CD14-positive monocyte (primary cell): ENCODE results near the gene NUMB. TPM values are rescaled to one million over a fixed set of nuclear protein-coding genes. Genes with fewer than 3 reads are reported as not detected.

Experiments
- DNase-seq, 3 donors: peaks; one replicate each; pipeline ENCODE4 v3.0.0-alpha.2; 2011 to 2022
- H2AFZ ChIP-seq: 2 replicates; pipeline ENCODE4 v1.6.0; 2012; ENCODE audit warnings: mild to moderate bottlenecking, low read depth, low read length, inconsistent platforms; ENCODE audit not compliant: insufficient read depth, poor library complexity, severe bottlenecking
- H3K27ac ChIP-seq, 2 donors: 1 replicate in 1 of 2; 2 replicates in 1 of 2; pipeline ENCODE4 v1.5.1; 2012 to 2013; ENCODE audit warnings: low read length in 2 of 2, control low read depth in 1 of 2, inconsistent platforms in 1 of 2, low read depth in 1 of 2, mild to moderate bottlenecking in 1 of 2
- H3K27me3 ChIP-seq, 2 donors: one replicate each; pipeline versions ENCODE4 v1.6.0 to v1.6.1; 2011 to 2013; ENCODE audit warnings: low read length in 2 of 2; ENCODE audit not compliant: control insufficient read depth in 2 of 2, insufficient read depth in 2 of 2
- H3K36me3 ChIP-seq, 2 donors: replicated peaks in 1 of 2; 1 replicate in 1 of 2; 2 replicates in 1 of 2; pipeline versions ENCODE4 v1.5.1 to v1.6.1; 2012 to 2013; ENCODE audit warnings: low read length in 2 of 2, control low read depth in 1 of 2, inconsistent platforms in 1 of 2, mild to moderate bottlenecking in 1 of 2; ENCODE audit not compliant: insufficient read depth in 2 of 2, control insufficient read depth in 1 of 2
- H3K4me1 ChIP-seq, 2 donors: 1 replicate in 1 of 2; 2 replicates in 1 of 2; pipeline versions ENCODE4 v1.5.1 to v1.6.1; 2012 to 2013; ENCODE audit warnings: low read length in 2 of 2, control low read depth in 1 of 2, inconsistent platforms in 1 of 2, mild to moderate bottlenecking in 1 of 2, moderate library complexity in 1 of 2; ENCODE audit not compliant: insufficient read depth in 2 of 2, control insufficient read depth in 1 of 2
- H3K4me2 ChIP-seq: replicated peaks from 2 replicates; pipeline ENCODE3; 2012; ENCODE audit warnings: low read length, moderate library complexity, mild to moderate bottlenecking; ENCODE audit not compliant: poor library complexity, severe bottlenecking; ENCODE audit errors: extremely low read depth
- H3K4me3 ChIP-seq, 3 experiments: fragments of 200-600 bp in 1 of 3; sonication (generic) in 1 of 3; replicated peaks in 1 of 3; 1 replicate in 2 of 3; 2 replicates in 1 of 3; pipeline ENCODE4 v1.5.1; 2011 to 2013; ENCODE audit warnings: low read length in 3 of 3, mild to moderate bottlenecking in 3 of 3, control low read depth in 2 of 3, low read depth in 2 of 3, inconsistent platforms in 1 of 3, moderate library complexity in 1 of 3
- H3K79me2 ChIP-seq: 2 replicates; pipeline ENCODE4 v1.6.0; 2012; ENCODE audit warnings: mild to moderate bottlenecking, control low read depth, inconsistent platforms, low read length, moderate library complexity; ENCODE audit not compliant: insufficient read depth
- H3K9ac ChIP-seq: 2 replicates; pipeline ENCODE4 v1.6.0; 2017; ENCODE audit warnings: low read length, mild to moderate bottlenecking; ENCODE audit not compliant: insufficient read depth, poor library complexity, severe bottlenecking
- H3K9me3 ChIP-seq, 2 donors: replicated peaks in 1 of 2; 1 replicate in 1 of 2; 2 replicates in 1 of 2; pipeline versions ENCODE4 v1.5.1 to v1.6.1; 2012 to 2013; ENCODE audit warnings: low read length in 2 of 2, control low read depth in 1 of 2; ENCODE audit not compliant: control insufficient read depth in 1 of 2, insufficient read depth in 1 of 2
- H4K20me1 ChIP-seq: 2 replicates; pipeline ENCODE4 v1.6.0; 2012; ENCODE audit warnings: mild to moderate bottlenecking, low read length, control low read depth, moderate library complexity; ENCODE audit not compliant: insufficient read depth
- H3K27ac Mint-ChIP-seq, 7 donors: one replicate each; pipeline ENCODE4 v1.8.0; 2020; ENCODE audit warnings: mild to moderate bottlenecking in 7 of 7, mixed read lengths in 7 of 7, moderate library complexity in 6 of 7, inconsistent platforms in 2 of 7
- H3K27me3 Mint-ChIP-seq, 3 donors: one replicate each; pipeline ENCODE4 v1.8.0; 2021 to 2022; ENCODE audit warnings: low read depth in 3 of 3, mild to moderate bottlenecking in 3 of 3, mixed read lengths in 3 of 3, moderate library complexity in 3 of 3, inconsistent platforms in 1 of 3
- H3K36me3 Mint-ChIP-seq, 2 donors: one replicate each; pipeline ENCODE4 v1.8.0; 2020; ENCODE audit warnings: mixed read lengths in 2 of 2, inconsistent platforms in 1 of 2, mild to moderate bottlenecking in 1 of 2
- H3K4me1 Mint-ChIP-seq: one replicate; pipeline ENCODE4 v1.8.0; 2020; ENCODE audit warnings: mild to moderate bottlenecking, mixed read lengths
- H3K4me3 Mint-ChIP-seq, 2 donors: one replicate each; pipeline ENCODE4 v1.8.0; 2020; ENCODE audit warnings: mild to moderate bottlenecking in 2 of 2, mixed read lengths in 2 of 2, moderate library complexity in 1 of 2
- H3K9me3 Mint-ChIP-seq, 7 donors: one replicate each; pipeline ENCODE4 v1.8.0; 2020 to 2022; ENCODE audit warnings: mixed read lengths in 7 of 7, mild to moderate bottlenecking in 6 of 7, moderate library complexity in 6 of 7, inconsistent platforms in 2 of 7
- WGBS: methylation state at CpG from one replicate; pipeline ENCODE4 v1.1.5; 2013; ENCODE audit warnings: missing lambda C conversion rate; ENCODE audit not compliant: insufficient coverage; 5-methylcytosine and 5-hydroxymethylcytosine counted together
- intact Hi-C, 2 donors: fragments of 100-400 bp; cut with micrococcal nuclease; formaldehyde crosslinking; loops; one replicate each; pipeline versions ENCODE4 v1.15.0 to v1.15.1; 2023
- polyA plus RNA-seq, 3 donors: library from polyadenylated mRNA; depleted of rRNA in 1 of 3; unstranded in 2 of 3; stranded (reverse) in 1 of 3; fragments of 300-500 nt in 2 of 3; fragments of >200 nt in 1 of 3; fragmentation: Illumina TruSeq in 2 of 3; gene quantifications; 1 replicate in 2 of 3; 2 replicates in 1 of 3; pipeline ENCODE4 v1.2.3, GENCODE V29; 2012 to 2021
- TF ChIP-seq, protein P1 (sequence below): fragments of 200-600 bp; IDR thresholded peaks from one replicate; pipeline ENCODE4 v1.8.0; 2022; ENCODE audit warnings: antibody characterized with exemption, mild to moderate bottlenecking

Gene NUMB
- polyA plus RNA-seq, 3 donors, result 83.4 to 223 (median 126) TPM

DNA sequence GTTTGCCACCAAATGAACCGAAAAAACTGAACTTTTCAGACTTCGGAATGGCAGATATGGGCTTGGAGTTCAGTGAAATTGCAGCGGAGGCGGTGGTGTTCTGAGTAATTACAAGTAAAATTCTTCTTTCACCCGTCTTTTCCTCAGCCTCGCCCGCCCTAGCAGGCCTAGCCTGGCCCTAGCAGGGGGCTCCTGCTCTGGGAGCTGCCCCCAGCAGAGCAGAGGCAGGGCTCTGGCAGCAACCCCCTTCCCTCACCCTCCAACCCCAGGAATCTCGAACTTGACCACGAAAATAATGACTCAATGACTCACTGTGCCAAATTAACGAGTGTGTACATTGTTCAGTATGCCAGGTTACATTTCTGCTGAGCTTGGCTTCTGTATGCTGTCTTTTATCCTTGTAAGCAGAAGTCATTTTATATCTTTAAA is 219.9 kb downstream of the NUMB start:
- H3K79me2 ChIP-seq, result no peaks in the 10 kb centered on the region

DNA sequence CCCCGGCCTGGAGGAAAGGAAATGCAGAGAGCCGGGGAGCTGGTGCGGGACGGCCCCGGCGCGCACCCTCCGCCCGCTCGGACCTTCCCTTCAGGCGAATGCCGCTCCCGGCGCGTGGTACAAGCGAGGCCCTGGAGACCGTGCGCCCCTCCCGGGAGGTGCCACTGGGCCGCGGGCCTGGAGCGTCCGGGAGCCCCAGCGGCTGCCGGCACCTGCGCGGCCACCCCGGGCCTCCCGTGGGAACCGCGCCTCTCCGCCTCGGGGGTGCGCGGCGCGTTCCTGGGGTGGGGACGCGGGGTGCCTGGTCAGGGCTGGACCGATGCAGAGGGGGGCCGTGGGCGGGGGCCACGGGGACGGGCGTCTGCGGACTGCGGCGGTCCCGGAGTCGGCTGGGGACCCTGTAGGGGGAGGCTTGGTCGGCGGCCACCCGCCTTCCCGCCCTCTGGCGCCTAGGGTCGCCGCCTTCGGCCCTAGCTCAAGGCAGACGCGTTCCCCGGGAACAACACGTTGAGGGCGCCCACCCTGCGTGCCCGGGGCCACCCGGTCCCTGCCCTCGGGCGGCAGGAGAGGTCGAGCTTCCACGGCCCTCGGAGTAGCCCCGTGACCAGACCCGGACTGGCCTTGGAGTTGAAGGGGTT is 220.4 kb downstream of the NUMB start:
- Mint-ChIP-seq H3K36me3 (peaks cover 11 to 12% of the 10 kb centered on the region in 2 donors), H3K27me3 (peaks cover 65 to 79% (median 69%) of the 10 kb centered on the region in 3 donors), H3K4me3 (peak overlapping the region; percentile 81 to 89), H3K27ac (no peak overlapping the region), H3K9me3 (peaks cover 0 to 17% (median 7%) of the 10 kb centered on the region in 7 donors), H3K4me1 (peaks cover 57% of the 10 kb centered on the region)
- H3K36me3 ChIP-seq, result no peaks in the 10 kb centered on the region
- H3K27ac ChIP-seq, result no peak overlapping the region
- H3K4me2 ChIP-seq, result peak overlapping the region; percentile 83
- peaks cover 0 to 8% of the 10 kb centered on the region in 2 donors for H3K9me3 ChIP-seq
- DNase-seq, result peak in 1 of 3 donors; percentile 3
- H2AFZ ChIP-seq, result peak overlapping the region; percentile 72
- peaks cover 48 to 70% of the 10 kb centered on the region in 2 donors for H3K4me1 ChIP-seq
- no peaks in the 10 kb centered on the region for H3K79me2 ChIP-seq
- peaks cover 5% of the 10 kb centered on the region for H4K20me1 ChIP-seq
- TF ChIP-seq, protein P1, sequence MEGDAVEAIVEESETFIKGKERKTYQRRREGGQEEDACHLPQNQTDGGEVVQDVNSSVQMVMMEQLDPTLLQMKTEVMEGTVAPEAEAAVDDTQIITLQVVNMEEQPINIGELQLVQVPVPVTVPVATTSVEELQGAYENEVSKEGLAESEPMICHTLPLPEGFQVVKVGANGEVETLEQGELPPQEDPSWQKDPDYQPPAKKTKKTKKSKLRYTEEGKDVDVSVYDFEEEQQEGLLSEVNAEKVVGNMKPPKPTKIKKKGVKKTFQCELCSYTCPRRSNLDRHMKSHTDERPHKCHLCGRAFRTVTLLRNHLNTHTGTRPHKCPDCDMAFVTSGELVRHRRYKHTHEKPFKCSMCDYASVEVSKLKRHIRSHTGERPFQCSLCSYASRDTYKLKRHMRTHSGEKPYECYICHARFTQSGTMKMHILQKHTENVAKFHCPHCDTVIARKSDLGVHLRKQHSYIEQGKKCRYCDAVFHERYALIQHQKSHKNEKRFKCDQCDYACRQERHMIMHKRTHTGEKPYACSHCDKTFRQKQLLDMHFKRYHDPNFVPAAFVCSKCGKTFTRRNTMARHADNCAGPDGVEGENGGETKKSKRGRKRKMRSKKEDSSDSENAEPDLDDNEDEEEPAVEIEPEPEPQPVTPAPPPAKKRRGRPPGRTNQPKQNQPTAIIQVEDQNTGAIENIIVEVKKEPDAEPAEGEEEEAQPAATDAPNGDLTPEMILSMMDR, result no peak
- intact Hi-C loops, result no loop called here
- peak overlapping the region; percentile 58 for H3K9ac ChIP-seq
- peak overlapping the region; percentile 18 to 71 (median 25) for H3K4me3 ChIP-seq
- 1% methylated on average over 69 of the region's 73 CpGs for WGBS
- peaks cover 49 to 71% of the 10 kb centered on the region in 2 donors for H3K27me3 ChIP-seq

More for the DNA sequence above, 219.9 kb downstream of the NUMB start:
- peak overlapping the region; percentile 58 for H3K9ac ChIP-seq
- no peaks in the 10 kb centered on the region for H3K36me3 ChIP-seq
- peaks cover 0 to 8% of the 10 kb centered on the region in 2 donors for H3K9me3 ChIP-seq
- peak overlapping the region; percentile 83 for H3K4me2 ChIP-seq
- peaks cover 45 to 67% of the 10 kb centered on the region in 2 donors for H3K27me3 ChIP-seq
- H3K27ac Mint-ChIP-seq, result peak overlapping the region in 1 of 7 donors; percentile 53
- H2AFZ ChIP-seq, result peak overlapping the region; percentile 72
- TF ChIP-seq, protein P1, result no peak
- peaks cover 11 to 12% of the 10 kb centered on the region in 2 donors for H3K36me3 Mint-ChIP-seq
- H3K27me3 Mint-ChIP-seq, result peaks cover 65 to 79% (median 67%) of the 10 kb centered on the region in 3 donors
- no peak for DNase-seq
- H3K27ac ChIP-seq, result no peak overlapping the region
- peaks cover 62% of the 10 kb centered on the region for H3K4me1 Mint-ChIP-seq
- H3K9me3 Mint-ChIP-seq, result peaks cover 0 to 17% (median 7%) of the 10 kb centered on the region in 7 donors
- peaks cover 48 to 75% of the 10 kb centered on the region in 2 donors for H3K4me1 ChIP-seq
- WGBS, result 39% methylated on average over 6 of the region's 10 CpGs
- peak overlapping the region; percentile 65 to 89 for H3K4me3 Mint-ChIP-seq
- peak overlapping the region in 1 of 3 experiments; percentile 71 for H3K4me3 ChIP-seq
- intact Hi-C loops, result no loop called here
- H4K20me1 ChIP-seq, result peaks cover 5% of the 10 kb centered on the region
